Fibroblast of skin of right quadriceps (primary cell): ENCODE measurements around the gene GNPTG.

ENCODE experiments used
- DNase-seq: peaks from one replicate; pipeline ENCODE4 v3.0.0-alpha.2; 2013

The GNPTG gene

DNA sequence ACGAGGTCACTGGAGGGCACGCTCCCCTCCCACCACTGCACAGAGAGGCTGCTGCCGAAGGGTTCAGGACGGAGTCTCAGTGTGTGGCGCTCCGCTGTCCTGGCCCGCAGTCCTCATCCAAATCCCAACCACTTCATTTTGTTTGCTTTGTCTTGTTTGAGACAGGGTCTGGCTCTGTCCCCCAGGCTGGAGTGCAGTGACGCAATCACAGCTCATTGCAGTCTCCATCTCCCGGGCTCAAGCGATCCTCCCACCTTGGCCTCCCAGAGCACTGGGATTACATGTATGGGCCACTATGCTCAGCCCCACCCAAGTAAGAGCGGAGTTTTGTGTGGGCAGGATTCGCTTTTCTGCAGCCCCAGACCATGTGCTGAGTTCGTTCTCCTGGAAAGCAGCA is 50.0 kb downstream of the GNPTG start:
- no peak for DNase-seq

DNA sequence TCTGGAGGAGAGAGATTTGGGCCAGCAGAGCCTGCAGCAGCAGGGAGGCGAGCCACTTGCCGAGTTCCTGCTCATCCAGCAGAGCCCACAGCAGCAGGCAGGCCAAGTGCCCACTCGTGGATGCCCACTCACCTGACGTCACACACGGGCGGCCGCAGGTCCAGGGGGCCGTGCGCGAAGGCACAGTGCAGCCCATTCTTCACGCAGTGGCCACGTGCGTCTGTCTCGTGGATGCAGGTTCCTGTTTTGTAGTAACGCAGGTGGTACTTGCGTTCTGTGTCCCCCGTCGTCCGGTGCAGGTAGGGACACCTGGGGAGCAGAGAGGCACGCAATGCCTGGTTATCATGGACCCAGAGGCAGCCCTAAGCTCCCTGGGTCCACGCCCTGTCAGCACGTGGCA is 51.3 kb downstream of the GNPTG start:
- no peak for DNase-seq

DNA sequence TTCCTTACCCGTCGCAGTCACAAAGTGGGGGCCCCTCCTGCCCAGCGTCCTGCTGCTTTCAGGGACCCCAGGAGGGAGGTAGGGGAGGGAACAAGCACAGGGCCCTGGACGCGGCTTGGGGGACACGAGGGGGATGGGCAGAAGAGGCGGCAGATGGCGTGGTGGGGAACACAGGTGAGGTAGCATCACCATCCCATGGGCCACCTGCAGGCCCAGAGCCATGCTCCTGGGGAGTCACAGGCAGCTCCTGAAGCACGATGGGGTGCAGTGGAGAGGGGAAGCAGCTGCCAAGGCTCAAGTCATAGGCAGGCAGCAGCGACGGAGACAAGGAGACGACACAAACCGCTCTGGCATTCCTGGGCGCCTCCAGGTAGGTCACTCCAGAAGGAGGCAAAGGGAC is 52.0 kb downstream of the GNPTG start:
- DNase-seq = no peak

DNA sequence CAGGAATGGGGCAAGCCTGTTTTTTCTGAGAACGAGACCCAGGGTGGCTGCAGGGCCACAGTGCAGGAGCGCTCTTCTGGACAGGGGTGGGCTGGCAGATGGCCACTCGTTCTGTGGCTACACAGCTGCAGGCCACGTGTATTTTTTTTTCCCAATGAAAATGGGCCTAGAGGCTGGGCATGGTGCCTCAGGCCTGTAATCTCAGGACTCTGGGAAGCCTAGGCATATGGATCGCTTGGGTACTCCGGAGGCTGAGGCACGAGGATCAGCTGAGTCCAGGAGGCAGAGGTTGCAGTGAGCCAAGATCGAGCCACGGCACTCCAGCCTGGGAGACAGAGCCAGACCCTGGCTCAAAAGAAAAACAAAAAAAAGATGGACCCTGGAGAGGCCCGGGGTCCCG is 56.0 kb downstream of the GNPTG start:
- DNase-seq = no peak

DNA sequence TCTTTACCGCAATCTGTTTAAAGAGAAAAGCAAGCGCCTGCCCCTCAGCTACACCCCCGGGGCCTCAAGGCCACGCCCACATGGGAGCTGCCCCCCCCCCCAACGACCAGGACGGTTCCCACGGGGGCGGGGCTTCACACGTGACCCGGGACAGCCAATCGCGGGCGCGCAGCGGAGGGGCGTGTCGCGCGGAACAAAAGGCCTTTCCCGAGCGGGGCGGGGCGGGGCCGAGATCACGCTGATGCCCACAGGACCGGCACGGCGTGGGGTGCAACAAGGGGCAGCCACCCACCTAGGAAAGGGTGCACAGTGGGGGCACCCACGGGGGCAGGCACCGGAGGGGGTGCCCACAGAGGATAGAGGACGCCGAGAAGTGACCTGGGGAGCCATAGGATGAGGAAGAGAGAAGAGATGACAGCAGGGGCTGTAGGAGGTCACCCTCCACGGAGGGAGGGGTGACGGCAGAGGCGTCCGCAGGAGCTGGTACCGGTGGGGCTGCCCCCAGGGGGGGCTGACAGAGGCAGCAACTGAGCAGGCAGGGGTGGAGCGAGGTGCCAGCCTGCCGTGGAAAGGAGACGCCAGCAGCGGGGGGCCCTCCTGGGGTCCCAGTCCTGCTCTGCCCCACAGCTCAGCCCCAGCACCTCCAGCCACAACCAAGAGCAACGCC is 56.6 kb downstream of the GNPTG start:
- DNase-seq = peak; percentile 87

DNA sequence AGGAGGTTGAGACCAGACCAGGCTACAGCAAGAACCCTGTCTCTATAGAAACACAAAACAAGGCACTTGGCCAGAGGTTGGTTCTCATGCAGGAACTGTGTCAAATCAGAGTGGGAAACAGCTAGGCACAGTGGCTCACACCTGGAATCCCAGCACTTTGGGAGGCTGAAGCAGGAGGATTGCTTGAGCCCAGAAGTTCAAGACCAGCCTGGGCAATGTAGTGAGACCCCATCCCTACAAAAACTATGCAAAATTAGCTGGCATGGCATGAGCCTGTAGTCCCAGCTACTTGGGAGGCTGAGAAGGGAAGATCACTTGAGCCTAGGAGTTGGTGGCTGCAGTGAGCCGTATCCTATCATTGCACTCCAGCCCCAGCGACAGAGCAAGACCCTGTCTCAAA is 61.1 kb downstream of the GNPTG start:
- DNase-seq = no peak
